Measurements from ENCODE around the gene STXBP5. TPM values are rescaled to one million over a fixed set of nuclear protein-coding genes. Genes with fewer than 3 reads are reported as not detected.

The STXBP5 gene
- total RNA-seq, 2 donors from 2014 or later, result 13.0 to 20.2 TPM

DNA sequence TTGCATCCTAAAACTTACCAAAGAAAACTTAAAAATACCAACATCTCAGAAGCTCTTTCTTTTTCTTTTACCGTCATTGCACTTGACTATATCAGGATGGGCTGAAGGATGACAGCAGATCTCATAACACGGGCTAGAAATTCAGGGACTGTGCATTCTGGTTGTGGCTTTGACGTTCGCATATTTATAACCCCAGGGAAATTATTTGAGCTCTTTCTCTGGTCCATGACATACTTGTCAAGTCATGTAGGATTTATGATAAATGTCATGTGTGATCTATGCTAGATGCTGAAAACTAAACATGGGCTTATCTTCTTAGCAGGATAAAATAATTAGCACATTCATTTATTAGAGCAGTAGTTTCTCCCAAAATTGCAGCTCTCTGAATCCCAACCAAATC lies 229.9 kb downstream of the STXBP5 start:
- no peak for ATAC-seq (replicated peaks)
- no peaks in the 10 kb centered on the region for H3K36me3 Mint-ChIP-seq (ENCODE audit: low read depth)
- H3K27ac Mint-ChIP-seq, result no peak overlapping the region
- H3K27me3 Mint-ChIP-seq, result peaks cover 8% of the 10 kb centered on the region
- H3K4me1 Mint-ChIP-seq, result no peaks in the 10 kb centered on the region
- no peaks in the 10 kb centered on the region for H3K9me3 Mint-ChIP-seq
- no peak overlapping the region for H3K4me3 Mint-ChIP-seq

DNA sequence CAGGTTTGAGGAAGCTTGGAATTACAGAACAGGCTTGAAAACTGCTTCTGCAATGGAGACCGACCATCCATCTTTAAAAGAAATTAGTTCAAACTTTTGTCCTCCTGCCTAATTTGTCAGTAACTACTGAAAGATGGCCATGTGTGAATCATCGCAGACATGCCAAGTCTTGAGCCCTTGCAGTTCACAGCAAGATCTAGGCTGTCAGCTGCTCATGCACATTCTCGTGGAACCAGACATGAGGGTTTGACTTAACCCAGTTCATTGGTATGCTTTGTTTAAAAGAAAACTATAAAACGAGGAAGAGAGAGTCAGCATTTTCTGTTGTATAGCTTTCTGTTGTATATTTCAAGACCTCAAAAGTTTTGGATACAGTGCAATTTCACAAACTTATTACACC lies 230.3 kb downstream of the STXBP5 start:
- Mint-ChIP-seq H3K4me1 (no peaks in the 10 kb centered on the region), H3K27me3 (peaks cover 8% of the 10 kb centered on the region), H3K27ac (no peak overlapping the region), H3K36me3 (ENCODE audit: low read depth) (no peaks in the 10 kb centered on the region), H3K9me3 (no peaks in the 10 kb centered on the region), H3K4me3 (no peak overlapping the region)
- ATAC-seq (replicated peaks), result no peak

DNA sequence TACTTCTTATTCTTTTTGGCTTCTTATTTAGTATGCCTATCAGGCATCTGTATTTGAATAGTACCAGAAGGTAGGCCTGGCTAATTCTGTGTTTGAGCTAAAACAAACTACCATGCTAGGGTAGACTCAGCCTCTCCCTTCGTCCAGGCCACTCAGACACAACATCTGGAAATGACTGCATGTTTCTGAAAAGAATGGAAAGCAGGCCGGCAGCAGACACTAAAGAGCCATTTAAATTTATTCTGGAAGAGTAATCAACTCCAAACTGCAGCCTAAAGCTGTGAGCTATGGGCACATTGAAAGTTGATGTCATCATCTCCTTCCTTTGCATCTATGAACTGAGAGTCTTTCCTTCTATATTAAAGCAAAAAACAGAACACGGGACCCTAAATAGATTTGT lies 233.4 kb downstream of the STXBP5 start:
- Mint-ChIP-seq H3K4me3 (no peak overlapping the region), H3K27me3 (peaks cover 8% of the 10 kb centered on the region), H3K27ac (no peak overlapping the region), H3K4me1 (no peaks in the 10 kb centered on the region), H3K9me3 (no peaks in the 10 kb centered on the region), H3K36me3 (ENCODE audit: low read depth) (no peaks in the 10 kb centered on the region)
- no peak for ATAC-seq (replicated peaks)

DNA sequence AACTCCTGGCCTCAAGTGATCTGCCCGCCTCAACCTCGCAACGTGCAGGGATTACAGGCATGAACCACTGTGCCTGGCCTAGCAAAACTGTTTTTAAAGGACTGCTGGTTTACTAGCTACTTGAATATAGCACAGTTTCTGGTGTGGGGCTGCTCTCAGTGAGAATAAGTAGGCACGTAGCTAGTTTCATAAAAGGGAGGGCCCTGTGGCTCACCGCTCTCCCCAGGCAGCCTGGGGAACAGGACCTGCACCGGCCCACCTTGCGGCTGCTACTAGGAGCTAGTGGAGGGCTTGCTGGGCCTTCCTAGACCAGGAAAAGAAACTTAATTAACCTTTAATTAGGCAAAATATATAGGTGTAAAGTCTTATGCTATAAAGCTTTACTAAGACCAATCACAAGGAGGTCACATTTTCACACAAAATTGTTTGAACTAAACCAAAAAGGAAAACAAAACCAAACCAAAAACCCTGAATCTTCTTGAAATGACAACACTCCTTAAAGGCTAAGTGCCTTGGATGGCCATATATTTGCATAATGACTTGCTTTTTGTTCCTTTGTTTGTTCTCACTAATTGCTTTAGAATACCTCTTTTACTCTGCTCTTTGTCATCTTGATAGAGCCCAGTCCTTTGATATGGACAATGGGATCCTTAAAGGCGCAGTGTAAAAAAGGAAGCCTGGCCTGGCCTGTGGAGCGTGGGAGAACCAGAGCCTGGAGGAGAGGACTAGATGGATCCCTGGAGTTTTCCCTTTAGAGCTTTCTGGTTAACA lies 234.7 kb downstream of the STXBP5 start:
- ATAC-seq (replicated peaks), result no peak
- no peaks in the 10 kb centered on the region for H3K9me3 Mint-ChIP-seq
- H3K4me1 Mint-ChIP-seq, result no peaks in the 10 kb centered on the region
- H3K27ac Mint-ChIP-seq, result no peak overlapping the region
- H3K36me3 Mint-ChIP-seq (ENCODE audit: low read depth), result no peaks in the 10 kb centered on the region
- peaks cover 5% of the 10 kb centered on the region for H3K27me3 Mint-ChIP-seq
- no peak overlapping the region for H3K4me3 Mint-ChIP-seq

Data from activated T-helper 17 cell treated with anti-CD3 and anti-CD28 coated beads, Interleukin-2, amount 50 U/mL, for 72 hours (primary cell).